ENCODE results near the gene MYO1E.

MYO1E gene

GRCh38 chr15:59300618-59301139 lies 72.0 kb downstream of the MYO1E start:
- in situ Hi-C loops (cut with HindIII; ENCODE audit: low pct_unique_long_range_greater_than_20kb, low sequenced_read_pairs) = no loop called here
- no peak for TF ChIP-seq JUND (IDR thresholded peaks at IDR 0.05; ENCODE audit: low read depth)
- DNase-seq (ENCODE audit: low read depth in 1 of 2, low spot score in 1 of 2) = no peak

GRCh38 chr15:59299929-59300617 lies 72.6 kb downstream of the MYO1E start:
- DNase-seq (ENCODE audit: low read depth in 1 of 2, low spot score in 1 of 2) = no peak
- TF ChIP-seq JUND (IDR thresholded peaks at IDR 0.05; ENCODE audit: low read depth) = no peak
- in situ Hi-C loops (cut with HindIII; ENCODE audit: low pct_unique_long_range_greater_than_20kb, low sequenced_read_pairs) = no loop called here

DNA sequence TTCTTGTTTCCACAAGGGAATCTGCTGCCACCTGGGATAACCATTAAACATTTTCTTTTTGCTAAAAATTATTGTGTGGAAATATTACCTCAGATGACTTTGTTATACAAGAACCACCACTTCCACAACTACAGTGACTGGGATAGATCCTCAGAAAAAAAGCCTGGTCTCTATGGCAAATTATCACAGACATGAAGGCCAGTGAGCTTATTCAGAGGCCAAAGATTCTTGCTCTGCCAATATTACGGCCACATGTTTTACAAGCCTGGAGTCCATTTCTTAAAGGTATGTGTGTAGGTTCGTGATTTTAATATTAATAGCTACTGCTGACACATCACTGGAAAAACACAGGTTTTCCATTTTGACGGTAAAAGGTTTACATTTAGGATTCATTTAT lies 73.8 kb downstream of the MYO1E start:
- TF ChIP-seq JUND (IDR thresholded peaks at IDR 0.05; ENCODE audit: low read depth) = no peak
- in situ Hi-C loops (cut with HindIII; ENCODE audit: low pct_unique_long_range_greater_than_20kb, low sequenced_read_pairs) = no loop called here
- DNase-seq (ENCODE audit: low read depth in 1 of 2, low spot score in 1 of 2) = no peak

- in situ Hi-C loops (cut with HindIII; ENCODE audit: low pct_unique_long_range_greater_than_20kb, low sequenced_read_pairs) = no loop called here
- DNase-seq (ENCODE audit: low read depth in 1 of 2, low spot score in 1 of 2) = no peak
- no peak for TF ChIP-seq JUND (IDR thresholded peaks at IDR 0.05; ENCODE audit: low read depth)
Observed at GRCh38 chr15:59298225-59298853, 74.3 kb downstream of the MYO1E start.

- TF ChIP-seq JUND (IDR thresholded peaks at IDR 0.05; ENCODE audit: low read depth) = no peak
- no peak for DNase-seq (ENCODE audit: low read depth in 1 of 2, low spot score in 1 of 2)
- in situ Hi-C loops (cut with HindIII; ENCODE audit: low pct_unique_long_range_greater_than_20kb, low sequenced_read_pairs) = no loop called here
Observed at GRCh38 chr15:59296181-59296617, 76.5 kb downstream of the MYO1E start.

GRCh38 chr15:59295261-59296001 lies 77.2 kb downstream of the MYO1E start:
- DNase-seq (ENCODE audit: low read depth in 1 of 2, low spot score in 1 of 2) = no peak
- TF ChIP-seq JUND (IDR thresholded peaks at IDR 0.05; ENCODE audit: low read depth) = no peak
- in situ Hi-C loops (cut with HindIII; ENCODE audit: low pct_unique_long_range_greater_than_20kb, low sequenced_read_pairs) = no loop called here

DNA sequence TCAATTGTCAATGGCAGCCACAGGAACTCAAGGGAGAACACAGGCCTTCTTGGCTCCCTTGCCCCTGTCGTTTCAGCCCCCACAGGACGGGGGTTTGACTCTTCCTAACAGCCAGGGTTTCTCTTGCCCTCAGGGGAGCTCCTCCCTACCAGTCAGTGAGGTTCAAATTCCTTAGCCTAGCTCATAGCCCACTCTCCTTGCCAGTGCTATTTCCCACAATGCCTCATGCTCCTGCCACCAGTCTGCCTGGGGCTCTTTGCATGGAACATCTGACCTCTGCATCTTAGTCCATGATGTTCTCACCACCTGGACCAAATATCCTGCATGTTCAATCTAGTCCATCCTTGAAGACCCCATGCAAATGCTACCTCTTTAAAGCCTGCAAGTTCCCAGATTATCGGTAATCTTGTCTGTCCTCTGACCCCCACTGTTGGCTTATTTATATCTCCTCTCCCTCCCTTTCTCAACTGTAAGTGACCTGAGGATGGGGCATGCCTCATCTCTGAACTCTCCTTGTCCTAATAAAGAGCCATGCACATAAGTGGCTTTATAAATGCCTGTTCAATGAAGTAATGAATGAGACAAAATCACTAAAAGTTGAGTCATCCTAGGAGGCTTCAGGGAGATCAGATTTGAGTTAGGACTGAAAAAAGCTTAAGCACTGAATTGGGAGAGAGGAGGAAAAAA lies 78.0 kb downstream of the MYO1E start:
- in situ Hi-C loops (cut with HindIII; ENCODE audit: low pct_unique_long_range_greater_than_20kb, low sequenced_read_pairs) = no loop called here
- TF ChIP-seq JUND (IDR thresholded peaks at IDR 0.05; ENCODE audit: low read depth) = no peak
- no peak for DNase-seq (ENCODE audit: low read depth in 1 of 2, low spot score in 1 of 2)

DNA sequence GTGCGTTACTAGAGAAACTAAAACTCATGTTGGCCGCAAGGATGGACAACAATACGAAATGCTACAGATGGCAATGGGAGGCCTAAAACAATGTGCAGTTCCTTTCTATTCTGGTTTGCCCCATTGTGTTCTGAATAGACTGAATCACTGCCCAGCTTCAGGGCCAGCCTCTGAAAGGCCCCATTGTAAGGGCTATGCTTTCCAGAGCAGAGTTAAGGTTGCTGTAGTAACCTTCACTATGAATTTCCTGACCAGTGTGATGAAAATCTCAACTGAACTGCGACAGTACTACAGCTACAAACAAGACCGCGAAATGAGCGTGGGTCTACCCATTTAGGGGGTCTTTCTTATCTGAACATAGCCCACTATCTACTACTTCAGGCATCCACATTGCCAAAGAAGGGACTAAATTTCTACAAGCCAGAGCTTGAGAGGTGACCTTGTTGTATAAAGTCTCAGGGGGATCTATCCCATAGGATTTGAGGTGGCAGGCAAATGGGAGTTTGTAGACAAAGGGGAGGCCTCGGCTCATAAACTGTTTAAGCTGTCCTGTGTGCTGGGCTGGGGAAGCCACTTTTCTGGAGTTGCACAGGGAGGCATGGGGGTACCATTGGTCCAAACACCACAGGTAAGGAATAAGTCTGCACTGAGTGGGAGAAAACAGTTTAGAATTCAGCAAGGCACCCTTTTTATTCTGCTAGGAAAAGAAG lies 80.1 kb downstream of the MYO1E start:
- in situ Hi-C loops (cut with HindIII; ENCODE audit: low pct_unique_long_range_greater_than_20kb, low sequenced_read_pairs) = no loop called here
- no peak for TF ChIP-seq JUND (IDR thresholded peaks at IDR 0.05; ENCODE audit: low read depth)
- DNase-seq (ENCODE audit: low read depth in 1 of 2, low spot score in 1 of 2) = no peak

DNA sequence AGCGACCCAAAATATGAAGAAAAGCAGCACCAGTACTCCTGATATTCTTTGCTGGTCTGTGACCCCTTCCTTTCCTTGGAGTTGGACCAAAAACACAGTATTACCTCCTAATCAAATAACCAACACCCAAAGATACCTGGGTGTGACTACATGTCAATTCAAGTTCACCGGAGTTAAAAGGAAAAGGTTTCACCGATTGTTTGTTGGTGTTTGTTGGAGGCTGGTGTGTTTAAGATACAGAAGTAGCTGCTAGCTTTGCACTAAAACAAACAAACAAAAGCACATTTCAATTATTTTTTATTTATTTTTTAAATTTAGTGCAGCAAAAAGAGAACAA lies 81.5 kb downstream of the MYO1E start:
- TF ChIP-seq JUND (IDR thresholded peaks at IDR 0.05; ENCODE audit: low read depth) = no peak
- DNase-seq (ENCODE audit: low read depth in 1 of 2, low spot score in 1 of 2) = no peak
- in situ Hi-C loops (cut with HindIII; ENCODE audit: low pct_unique_long_range_greater_than_20kb, low sequenced_read_pairs) = no loop called here

- TF ChIP-seq JUND (IDR thresholded peaks at IDR 0.05; ENCODE audit: low read depth) = no peak
- in situ Hi-C loops (cut with HindIII; ENCODE audit: low pct_unique_long_range_greater_than_20kb, low sequenced_read_pairs) = no loop called here
- DNase-seq (ENCODE audit: low read depth in 1 of 2, low spot score in 1 of 2) = no peak
Observed at GRCh38 chr15:59290295-59291212, 82.1 kb downstream of the MYO1E start.

DNA sequence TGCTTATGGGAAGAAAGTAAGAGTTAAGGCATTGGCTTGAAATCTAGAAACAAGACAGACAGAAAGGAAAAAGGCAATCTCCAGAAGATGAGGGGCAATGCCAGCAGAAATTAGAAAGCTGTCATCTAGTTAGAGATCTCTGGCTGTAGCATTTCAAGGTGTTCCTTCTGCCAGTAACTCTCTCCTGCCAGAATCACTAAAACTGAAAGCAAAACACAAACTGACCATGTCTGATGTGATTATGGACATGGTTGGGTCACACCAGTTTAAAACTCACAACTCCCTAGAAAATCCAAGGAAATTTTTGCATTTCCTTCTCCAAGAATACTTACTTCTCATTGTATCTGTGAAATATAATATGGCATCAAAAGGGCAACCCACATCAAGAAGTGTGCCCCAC lies 83.1 kb downstream of the MYO1E start:
- in situ Hi-C loops (cut with HindIII; ENCODE audit: low pct_unique_long_range_greater_than_20kb, low sequenced_read_pairs) = no loop called here
- no peak for DNase-seq (ENCODE audit: low read depth in 1 of 2, low spot score in 1 of 2)
- TF ChIP-seq JUND (IDR thresholded peaks at IDR 0.05; ENCODE audit: low read depth) = no peak
